SK-N-SH (cell line): ENCODE measurements around the gene KIF18A.

Experiments
- CTCF ChIP-seq: fragments of 200-600 bp; sonication (generic); IDR thresholded peaks from 2 replicates; pipeline ENCODE4 v1.6.1; 2017; ENCODE audit warnings: antibody characterized with exemption, mild to moderate bottlenecking, moderate library complexity
- FOXJ3 ChIP-seq: sonication (generic); formaldehyde crosslinking; IDR thresholded peaks from 2 replicates; pipeline ENCODE4 v1.5.1; 2020; ENCODE audit warnings: mild to moderate bottlenecking, missing genetic modification reagents
- FOXM1 ChIP-seq: IDR thresholded peaks from 2 replicates; pipeline ENCODE4 v1.4.0; 2012; ENCODE audit warnings: low read depth, mild to moderate bottlenecking
- POLR2AphosphoS5 ChIP-seq: IDR thresholded peaks from 2 replicates; pipeline ENCODE4 v1.6.1; 2012; ENCODE audit warnings: low read depth, low read length
- TF ChIP-seq, protein P1 (sequence below): IDR thresholded peaks from 2 replicates; pipeline ENCODE4 v1.4.0; 2012; ENCODE audit warnings: low read depth

- TF ChIP-seq FOXJ3 (CRISPR knock-in tag) (no peak), FOXM1 (peak; percentile 39; the same call in 1 of the 2 replicates), POLR2AphosphoS5 (peak; percentile 53; the same call in 1 of the 2 replicates), CTCF (no peak)
- TF ChIP-seq, protein P1, sequence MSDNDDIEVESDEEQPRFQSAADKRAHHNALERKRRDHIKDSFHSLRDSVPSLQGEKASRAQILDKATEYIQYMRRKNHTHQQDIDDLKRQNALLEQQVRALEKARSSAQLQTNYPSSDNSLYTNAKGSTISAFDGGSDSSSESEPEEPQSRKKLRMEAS = no peak
Measured at GRCh38 chr11:28049338-28050216, 58.4 kb downstream of the KIF18A start.
